ENCODE data around the gene ATP6V0D1. TPM values are rescaled to one million over a fixed set of nuclear protein-coding genes. Genes with fewer than 3 reads are reported as not detected.

Gene ATP6V0D1
- total RNA-seq, 4 donors from 2014 or later: 103 to 131 (median 119) TPM

DNA sequence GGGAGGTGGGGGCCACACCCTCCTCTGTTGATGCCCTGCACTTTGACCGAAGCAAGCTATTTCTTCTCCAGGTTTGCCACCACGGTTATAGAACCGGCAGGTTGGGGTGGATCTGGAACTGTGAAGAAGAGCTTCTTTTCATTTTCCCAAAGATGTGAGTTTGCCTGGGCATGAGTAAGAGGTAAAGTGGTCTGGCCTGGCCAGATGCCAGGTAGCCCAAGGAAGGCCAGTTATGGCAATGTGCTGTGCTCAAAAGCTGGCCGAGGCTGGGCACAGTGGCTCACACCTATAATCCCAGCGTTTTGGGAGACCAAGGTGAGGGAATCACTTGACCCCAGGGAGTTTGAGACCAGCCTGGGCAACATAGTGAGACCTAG, 18.7 kb downstream of the ATP6V0D1 start:
- intact Hi-C loops (cut with DNase I): no loop called here
- H3K27me3 ChIP-seq: no peaks in the 10 kb centered on the region
- DNase-seq (ENCODE audit: extremely low spot score): no peak
- H3K27ac ChIP-seq (replicated peaks in 1 of 4): no peak overlapping the region
- no peak overlapping the region for H3K4me3 ChIP-seq
- H3K36me3 ChIP-seq: peaks cover 0 to 12% (median 7%) of the 10 kb centered on the region in 4 donors
- TF ChIP-seq POLR2A (IDR thresholded peaks at IDR 0.05; ENCODE audit: low read depth): no peak
- TF ChIP-seq, protein P1, sequence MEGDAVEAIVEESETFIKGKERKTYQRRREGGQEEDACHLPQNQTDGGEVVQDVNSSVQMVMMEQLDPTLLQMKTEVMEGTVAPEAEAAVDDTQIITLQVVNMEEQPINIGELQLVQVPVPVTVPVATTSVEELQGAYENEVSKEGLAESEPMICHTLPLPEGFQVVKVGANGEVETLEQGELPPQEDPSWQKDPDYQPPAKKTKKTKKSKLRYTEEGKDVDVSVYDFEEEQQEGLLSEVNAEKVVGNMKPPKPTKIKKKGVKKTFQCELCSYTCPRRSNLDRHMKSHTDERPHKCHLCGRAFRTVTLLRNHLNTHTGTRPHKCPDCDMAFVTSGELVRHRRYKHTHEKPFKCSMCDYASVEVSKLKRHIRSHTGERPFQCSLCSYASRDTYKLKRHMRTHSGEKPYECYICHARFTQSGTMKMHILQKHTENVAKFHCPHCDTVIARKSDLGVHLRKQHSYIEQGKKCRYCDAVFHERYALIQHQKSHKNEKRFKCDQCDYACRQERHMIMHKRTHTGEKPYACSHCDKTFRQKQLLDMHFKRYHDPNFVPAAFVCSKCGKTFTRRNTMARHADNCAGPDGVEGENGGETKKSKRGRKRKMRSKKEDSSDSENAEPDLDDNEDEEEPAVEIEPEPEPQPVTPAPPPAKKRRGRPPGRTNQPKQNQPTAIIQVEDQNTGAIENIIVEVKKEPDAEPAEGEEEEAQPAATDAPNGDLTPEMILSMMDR (IDR thresholded peaks at IDR 0.05): no peak
- TF ChIP-seq EP300 (IDR thresholded peaks at IDR 0.05): no peak
- no peak for TF ChIP-seq POLR2AphosphoS5 (IDR thresholded peaks at IDR 0.05)
- peaks cover 58 to 94% (median 88%) of the 10 kb centered on the region in 4 donors for H3K4me1 ChIP-seq
- WGBS: 96% methylated on average over 4 of the region's 5 CpGs
- H3K9me3 ChIP-seq: no peaks in the 10 kb centered on the region

DNA sequence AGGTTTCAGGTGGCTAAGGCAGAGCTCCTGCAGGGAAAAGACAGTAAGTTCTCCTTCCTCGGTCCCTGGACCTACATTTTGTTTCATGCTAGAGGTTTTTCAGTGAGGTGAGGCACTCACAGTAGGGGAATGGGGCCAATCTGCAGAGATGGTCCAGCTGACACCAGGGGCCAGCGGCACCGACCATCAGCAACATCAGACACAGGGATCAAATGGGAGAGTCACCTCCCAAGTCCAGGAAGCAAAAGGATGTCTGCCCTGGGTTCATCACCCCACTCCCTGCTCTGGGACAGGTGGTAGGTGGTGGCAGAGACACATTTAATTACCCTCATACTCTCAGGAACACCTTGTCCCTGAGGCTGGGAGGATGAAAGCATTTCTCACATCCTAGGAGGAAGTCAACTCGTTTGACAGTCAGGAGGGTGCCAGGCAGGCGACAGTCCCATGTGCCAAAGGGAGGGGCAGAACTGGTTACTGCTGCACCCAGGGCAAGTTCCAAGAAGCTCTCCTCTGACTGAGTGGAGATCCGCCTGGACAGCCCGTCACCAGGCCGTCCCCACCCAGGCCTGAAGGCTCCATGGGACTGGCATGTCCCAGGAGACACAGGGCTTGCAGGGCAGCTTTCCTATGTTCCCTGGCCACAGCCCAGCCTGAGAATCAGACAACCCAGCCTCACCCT, 19.2 kb downstream of the ATP6V0D1 start:
- peaks cover 0 to 12% (median 7%) of the 10 kb centered on the region in 4 donors for H3K36me3 ChIP-seq
- TF ChIP-seq POLR2A (IDR thresholded peaks at IDR 0.05; ENCODE audit: low read depth) (no peak), EP300 (IDR thresholded peaks at IDR 0.05) (no peak), POLR2AphosphoS5 (IDR thresholded peaks at IDR 0.05) (no peak)
- TF ChIP-seq, protein P1 (IDR thresholded peaks at IDR 0.05): no peak
- H3K9me3 ChIP-seq: no peaks in the 10 kb centered on the region
- WGBS: 67% methylated on average over 6 of the region's 8 CpGs
- no peak for DNase-seq (ENCODE audit: extremely low spot score)
- H3K4me3 ChIP-seq: no peak overlapping the region
- intact Hi-C loops (cut with DNase I): no loop called here
- H3K4me1 ChIP-seq: peaks cover 64 to 99% (median 93%) of the 10 kb centered on the region in 4 donors
- peak overlapping the region in 1 of 4 donors; percentile 27 for H3K27ac ChIP-seq (replicated peaks in 1 of 4)
- no peaks in the 10 kb centered on the region for H3K27me3 ChIP-seq

DNA sequence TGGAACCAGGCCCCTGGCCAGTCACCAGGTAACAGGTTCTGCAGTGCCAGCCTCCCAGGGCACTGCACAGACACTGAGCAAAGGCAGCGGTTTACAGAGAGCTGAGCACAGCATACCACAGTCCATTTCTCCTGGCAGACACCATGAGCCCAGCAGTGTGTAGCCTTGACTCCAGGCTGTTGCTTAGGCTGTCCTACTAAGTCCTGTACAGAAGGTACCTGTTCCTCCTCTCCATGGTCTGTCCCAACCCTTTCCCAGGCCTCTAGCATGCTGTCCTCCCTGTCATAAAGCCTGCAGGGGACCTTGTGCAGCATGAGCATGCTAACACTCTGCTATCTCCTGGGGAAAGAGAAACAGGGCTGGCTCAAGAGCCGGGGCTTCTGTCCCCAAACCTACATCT, 20.0 kb downstream of the ATP6V0D1 start:
- no peaks in the 10 kb centered on the region for H3K9me3 ChIP-seq
- H3K4me3 ChIP-seq: no peak overlapping the region
- 93% methylated on average over 2 of the region's 2 CpGs for WGBS
- DNase-seq (ENCODE audit: extremely low spot score): no peak
- peak overlapping the region in 3 of 4 donors; percentile 27 to 68 (median 67) for H3K27ac ChIP-seq (replicated peaks in 1 of 4)
- intact Hi-C loops (cut with DNase I): no loop called here
- H3K27me3 ChIP-seq: no peaks in the 10 kb centered on the region
- H3K4me1 ChIP-seq: peaks cover 69 to 99% (median 97%) of the 10 kb centered on the region in 4 donors
- peaks cover 0 to 12% (median 7%) of the 10 kb centered on the region in 4 donors for H3K36me3 ChIP-seq
- TF ChIP-seq POLR2A (IDR thresholded peaks at IDR 0.05; ENCODE audit: low read depth) (no peak), POLR2AphosphoS5 (IDR thresholded peaks at IDR 0.05) (no peak), EP300 (IDR thresholded peaks at IDR 0.05) (no peak)
- TF ChIP-seq, protein P1 (IDR thresholded peaks at IDR 0.05): no peak

DNA sequence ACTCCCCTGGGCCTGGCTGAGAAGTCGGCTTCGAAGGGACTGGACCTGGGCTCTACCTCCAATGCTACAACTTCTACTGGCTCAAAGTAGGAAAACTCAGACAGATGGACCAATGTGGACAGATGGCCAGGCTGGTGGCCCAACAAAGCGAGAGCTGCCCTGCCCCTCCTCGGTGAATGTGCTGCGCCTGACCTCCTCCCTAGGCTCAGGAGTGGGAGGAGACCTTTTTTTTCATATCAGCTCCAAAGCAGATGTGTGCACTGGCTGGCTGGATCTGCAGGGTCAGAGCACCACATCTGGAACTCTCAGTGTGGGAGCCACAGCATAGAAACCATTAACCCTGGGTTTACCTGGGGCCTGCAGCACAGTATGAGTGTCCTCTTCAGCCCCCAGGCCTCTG, 20.8 kb downstream of the ATP6V0D1 start:
- H3K4me1 ChIP-seq: peaks cover 63 to 98% (median 95%) of the 10 kb centered on the region in 4 donors
- intact Hi-C loops (cut with DNase I): no loop called here
- H3K9me3 ChIP-seq: no peaks in the 10 kb centered on the region
- H3K27me3 ChIP-seq: no peaks in the 10 kb centered on the region
- peaks cover 0 to 12% (median 7%) of the 10 kb centered on the region in 4 donors for H3K36me3 ChIP-seq
- 87% methylated on average over 5 of the region's 5 CpGs for WGBS
- no peak for TF ChIP-seq POLR2AphosphoS5 (IDR thresholded peaks at IDR 0.05)
- TF ChIP-seq EP300 (IDR thresholded peaks at IDR 0.05): no peak
- no peak for TF ChIP-seq POLR2A (IDR thresholded peaks at IDR 0.05; ENCODE audit: low read depth)
- H3K4me3 ChIP-seq: no peak overlapping the region
- peak overlapping the region; percentile 42 to 68 (median 67) for H3K27ac ChIP-seq (replicated peaks in 1 of 4)
- no peak for DNase-seq (ENCODE audit: extremely low spot score)

DNA sequence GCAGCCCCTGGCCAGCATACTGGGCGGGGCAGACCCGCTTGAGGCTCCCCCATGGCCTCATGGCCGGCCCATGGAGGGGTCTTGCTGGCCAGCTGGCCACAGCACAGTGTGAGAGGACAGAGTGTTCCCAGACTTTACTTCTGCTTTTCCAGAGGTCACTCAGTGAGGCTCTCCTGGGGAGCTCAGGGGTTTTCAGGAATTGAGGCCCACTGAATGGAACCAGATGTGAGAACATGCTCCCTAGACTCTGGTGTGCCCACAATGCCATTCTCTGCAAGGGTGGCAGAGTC, 21.2 kb downstream of the ATP6V0D1 start:
- no peaks in the 10 kb centered on the region for H3K27me3 ChIP-seq
- no peaks in the 10 kb centered on the region for H3K9me3 ChIP-seq
- intact Hi-C loops (cut with DNase I): no loop called here
- WGBS: 20% methylated on average over 1 of the region's 3 CpGs
- TF ChIP-seq EP300 (IDR thresholded peaks at IDR 0.05) (no peak), POLR2A (IDR thresholded peaks at IDR 0.05; ENCODE audit: low read depth) (no peak), POLR2AphosphoS5 (IDR thresholded peaks at IDR 0.05) (no peak)
- TF ChIP-seq, protein P1 (IDR thresholded peaks at IDR 0.05): no peak
- no peak overlapping the region for H3K4me3 ChIP-seq
- peaks cover 0 to 12% (median 7%) of the 10 kb centered on the region in 4 donors for H3K36me3 ChIP-seq
- H3K27ac ChIP-seq (replicated peaks in 1 of 4): peak overlapping the region; percentile 42 to 68 (median 67)
- no peak for DNase-seq (ENCODE audit: extremely low spot score)
- H3K4me1 ChIP-seq: peaks cover 62 to 98% (median 92%) of the 10 kb centered on the region in 4 donors
